H1 (cell line): Measurements from ENCODE around the gene ZNF385B. TPM values are rescaled to one million over a fixed set of nuclear protein-coding genes. Genes with fewer than 3 reads are reported as not detected.

ENCODE experiments used
- ASH2L ChIP-seq: fragments of 200-600, 300-600 bp; sonication (generic); IDR thresholded peaks from one replicate; pipeline ENCODE4 v1.7.1; 2017; ENCODE audit warnings: low read length
- BACH1 ChIP-seq: IDR thresholded peaks from 2 replicates; pipeline ENCODE4 v1.6.1; 2012; ENCODE audit warnings: low read length, improper control_type of control experiment
- CBX8 ChIP-seq: fragments of 300-800, 300-1000 bp; sonication (generic); IDR thresholded peaks from 2 replicates; pipeline ENCODE4 v1.7.1; 2016; ENCODE audit warnings: low read depth, low read length, borderline replicate concordance
- EGR1 ChIP-seq: IDR thresholded peaks from 2 replicates; pipeline ENCODE4 v1.6.1; 2011; ENCODE audit warnings: low read depth, low read length, borderline replicate concordance
- NANOG ChIP-seq: IDR thresholded peaks from 2 replicates; pipeline ENCODE4 v1.6.1; 2011; ENCODE audit warnings: low read length, low read depth, mild to moderate bottlenecking, inconsistent platforms; ENCODE audit not compliant: insufficient read depth, poor library complexity, severe bottlenecking
- RXRA ChIP-seq: IDR thresholded peaks from 2 replicates; pipeline ENCODE4 v1.6.1; 2011; ENCODE audit warnings: low read depth, mild to moderate bottlenecking, low read length, moderate library complexity; ENCODE audit not compliant: insufficient read depth
- SP1 ChIP-seq: IDR thresholded peaks from 2 replicates; pipeline ENCODE4 v1.6.1; 2011; ENCODE audit warnings: low read depth, low read length
- SP4 ChIP-seq: IDR thresholded peaks from 2 replicates; pipeline ENCODE4 v1.6.1; 2012; ENCODE audit warnings: low read length, inconsistent platforms
- TBP ChIP-seq: IDR thresholded peaks from 2 replicates; pipeline ENCODE4 v1.6.1; 2011; ENCODE audit warnings: low read depth, low read length, improper control_type of control experiment
- polyA plus RNA-seq, 7 experiments: library from polyadenylated mRNA; depleted of rRNA in 3 of 7; stranded (reverse) in 5 of 7; unstranded in 2 of 7; fragments of >200 nt in 5 of 7; fragments of 200-250 nt in 2 of 7; gene quantifications; 1 replicate in 5 of 7; 2 replicates in 1 of 7; 4 replicates in 1 of 7; pipeline versions ENCODE4 v1.2.1 to v1.2.3, GENCODE V29; 2011 to 2013; ENCODE audit warnings: missing spikeins in 2 of 7, mixed read lengths in 2 of 7
- total RNA-seq: library from RNA; stranded (reverse); fragmentation: NEBNext Ultra II Directional; extraction: Animal tissue kit (Norgen Biotek cat#: 25700); gene quantifications from 2 replicates; pipeline ENCODE4 v1.2.1, GENCODE V29; 2021
- TF ChIP-seq, protein P1 (sequence below): fragments of 300-600 bp; sonication (generic); IDR thresholded peaks from 2 replicates; pipeline ENCODE4 v1.7.1; 2012; ENCODE audit warnings: low read length, moderate library complexity, mild to moderate bottlenecking, inconsistent platforms; ENCODE audit not compliant: insufficient replicate concordance
- TF ChIP-seq, protein P2 (sequence below): IDR thresholded peaks from 2 replicates; pipeline ENCODE4 v1.6.1; 2011; ENCODE audit warnings: low read depth, mild to moderate bottlenecking, low read length; ENCODE audit not compliant: insufficient read depth

ZNF385B gene
- total and polyA plus RNA-seq, 2 of the 8 experiments (the other 6 are each of a cell fraction or from before 2014, with no cell fraction given) = 1.1 to 3.7 TPM

DNA sequence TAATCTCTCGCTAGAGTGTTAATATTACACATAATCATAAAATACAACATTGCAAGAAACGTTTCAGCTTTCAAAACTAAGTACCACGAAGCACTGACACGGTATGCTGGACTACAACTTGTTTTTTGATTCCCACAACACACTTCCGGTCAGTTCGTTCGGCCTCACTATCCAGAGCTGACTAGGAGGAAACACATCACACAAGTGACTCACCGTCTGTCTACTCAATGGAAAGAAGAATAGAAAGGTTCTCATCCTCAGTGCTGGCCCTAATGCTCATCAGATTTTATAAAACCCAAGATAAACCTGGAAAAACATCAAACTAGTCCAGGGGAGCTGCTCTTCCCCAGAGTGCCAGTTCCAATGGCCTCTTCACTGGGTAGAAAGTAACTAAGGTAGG, 42.9 kb downstream of the ZNF385B start (continued):
- TF ChIP-seq, protein P1, sequence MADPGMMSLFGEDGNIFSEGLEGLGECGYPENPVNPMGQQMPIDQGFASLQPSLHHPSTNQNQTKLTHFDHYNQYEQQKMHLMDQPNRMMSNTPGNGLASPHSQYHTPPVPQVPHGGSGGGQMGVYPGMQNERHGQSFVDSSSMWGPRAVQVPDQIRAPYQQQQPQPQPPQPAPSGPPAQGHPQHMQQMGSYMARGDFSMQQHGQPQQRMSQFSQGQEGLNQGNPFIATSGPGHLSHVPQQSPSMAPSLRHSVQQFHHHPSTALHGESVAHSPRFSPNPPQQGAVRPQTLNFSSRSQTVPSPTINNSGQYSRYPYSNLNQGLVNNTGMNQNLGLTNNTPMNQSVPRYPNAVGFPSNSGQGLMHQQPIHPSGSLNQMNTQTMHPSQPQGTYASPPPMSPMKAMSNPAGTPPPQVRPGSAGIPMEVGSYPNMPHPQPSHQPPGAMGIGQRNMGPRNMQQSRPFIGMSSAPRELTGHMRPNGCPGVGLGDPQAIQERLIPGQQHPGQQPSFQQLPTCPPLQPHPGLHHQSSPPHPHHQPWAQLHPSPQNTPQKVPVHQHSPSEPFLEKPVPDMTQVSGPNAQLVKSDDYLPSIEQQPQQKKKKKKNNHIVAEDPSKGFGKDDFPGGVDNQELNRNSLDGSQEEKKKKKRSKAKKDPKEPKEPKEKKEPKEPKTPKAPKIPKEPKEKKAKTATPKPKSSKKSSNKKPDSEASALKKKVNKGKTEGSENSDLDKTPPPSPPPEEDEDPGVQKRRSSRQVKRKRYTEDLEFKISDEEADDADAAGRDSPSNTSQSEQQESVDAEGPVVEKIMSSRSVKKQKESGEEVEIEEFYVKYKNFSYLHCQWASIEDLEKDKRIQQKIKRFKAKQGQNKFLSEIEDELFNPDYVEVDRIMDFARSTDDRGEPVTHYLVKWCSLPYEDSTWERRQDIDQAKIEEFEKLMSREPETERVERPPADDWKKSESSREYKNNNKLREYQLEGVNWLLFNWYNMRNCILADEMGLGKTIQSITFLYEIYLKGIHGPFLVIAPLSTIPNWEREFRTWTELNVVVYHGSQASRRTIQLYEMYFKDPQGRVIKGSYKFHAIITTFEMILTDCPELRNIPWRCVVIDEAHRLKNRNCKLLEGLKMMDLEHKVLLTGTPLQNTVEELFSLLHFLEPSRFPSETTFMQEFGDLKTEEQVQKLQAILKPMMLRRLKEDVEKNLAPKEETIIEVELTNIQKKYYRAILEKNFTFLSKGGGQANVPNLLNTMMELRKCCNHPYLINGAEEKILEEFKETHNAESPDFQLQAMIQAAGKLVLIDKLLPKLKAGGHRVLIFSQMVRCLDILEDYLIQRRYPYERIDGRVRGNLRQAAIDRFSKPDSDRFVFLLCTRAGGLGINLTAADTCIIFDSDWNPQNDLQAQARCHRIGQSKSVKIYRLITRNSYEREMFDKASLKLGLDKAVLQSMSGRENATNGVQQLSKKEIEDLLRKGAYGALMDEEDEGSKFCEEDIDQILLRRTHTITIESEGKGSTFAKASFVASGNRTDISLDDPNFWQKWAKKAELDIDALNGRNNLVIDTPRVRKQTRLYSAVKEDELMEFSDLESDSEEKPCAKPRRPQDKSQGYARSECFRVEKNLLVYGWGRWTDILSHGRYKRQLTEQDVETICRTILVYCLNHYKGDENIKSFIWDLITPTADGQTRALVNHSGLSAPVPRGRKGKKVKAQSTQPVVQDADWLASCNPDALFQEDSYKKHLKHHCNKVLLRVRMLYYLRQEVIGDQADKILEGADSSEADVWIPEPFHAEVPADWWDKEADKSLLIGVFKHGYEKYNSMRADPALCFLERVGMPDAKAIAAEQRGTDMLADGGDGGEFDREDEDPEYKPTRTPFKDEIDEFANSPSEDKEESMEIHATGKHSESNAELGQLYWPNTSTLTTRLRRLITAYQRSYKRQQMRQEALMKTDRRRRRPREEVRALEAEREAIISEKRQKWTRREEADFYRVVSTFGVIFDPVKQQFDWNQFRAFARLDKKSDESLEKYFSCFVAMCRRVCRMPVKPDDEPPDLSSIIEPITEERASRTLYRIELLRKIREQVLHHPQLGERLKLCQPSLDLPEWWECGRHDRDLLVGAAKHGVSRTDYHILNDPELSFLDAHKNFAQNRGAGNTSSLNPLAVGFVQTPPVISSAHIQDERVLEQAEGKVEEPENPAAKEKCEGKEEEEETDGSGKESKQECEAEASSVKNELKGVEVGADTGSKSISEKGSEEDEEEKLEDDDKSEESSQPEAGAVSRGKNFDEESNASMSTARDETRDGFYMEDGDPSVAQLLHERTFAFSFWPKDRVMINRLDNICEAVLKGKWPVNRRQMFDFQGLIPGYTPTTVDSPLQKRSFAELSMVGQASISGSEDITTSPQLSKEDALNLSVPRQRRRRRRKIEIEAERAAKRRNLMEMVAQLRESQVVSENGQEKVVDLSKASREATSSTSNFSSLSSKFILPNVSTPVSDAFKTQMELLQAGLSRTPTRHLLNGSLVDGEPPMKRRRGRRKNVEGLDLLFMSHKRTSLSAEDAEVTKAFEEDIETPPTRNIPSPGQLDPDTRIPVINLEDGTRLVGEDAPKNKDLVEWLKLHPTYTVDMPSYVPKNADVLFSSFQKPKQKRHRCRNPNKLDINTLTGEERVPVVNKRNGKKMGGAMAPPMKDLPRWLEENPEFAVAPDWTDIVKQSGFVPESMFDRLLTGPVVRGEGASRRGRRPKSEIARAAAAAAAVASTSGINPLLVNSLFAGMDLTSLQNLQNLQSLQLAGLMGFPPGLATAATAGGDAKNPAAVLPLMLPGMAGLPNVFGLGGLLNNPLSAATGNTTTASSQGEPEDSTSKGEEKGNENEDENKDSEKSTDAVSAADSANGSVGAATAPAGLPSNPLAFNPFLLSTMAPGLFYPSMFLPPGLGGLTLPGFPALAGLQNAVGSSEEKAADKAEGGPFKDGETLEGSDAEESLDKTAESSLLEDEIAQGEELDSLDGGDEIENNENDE = no peak
- TF ChIP-seq EGR1 (no peak), ASH2L (no peak), CBX8 (no peak), RXRA (no peak), TBP (no peak), SP1 (no peak), SP4 (no peak), BACH1 (no peak), NANOG (no peak)
- TF ChIP-seq, protein P2, sequence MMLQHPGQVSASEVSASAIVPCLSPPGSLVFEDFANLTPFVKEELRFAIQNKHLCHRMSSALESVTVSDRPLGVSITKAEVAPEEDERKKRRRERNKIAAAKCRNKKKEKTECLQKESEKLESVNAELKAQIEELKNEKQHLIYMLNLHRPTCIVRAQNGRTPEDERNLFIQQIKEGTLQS = no peak
